Brain microvascular endothelial cell (primary cell): ENCODE data around the gene KLK2.

Experiments used
- DNase-seq: peaks from one replicate; pipeline ENCODE4 v3.0.0-alpha.2; 2020
- H3K27ac ChIP-seq: fragments of 250-450 bp; sonication (Bioruptor Pico); 2 replicates; pipeline ENCODE4 v1.5.1; 2020; ENCODE audit warnings: mild to moderate bottlenecking, moderate library complexity
- H3K27me3 ChIP-seq: fragments of 250-450 bp; sonication (Bioruptor Pico); replicated peaks from 2 replicates; pipeline ENCODE4 v1.5.1; 2020; ENCODE audit warnings: mild to moderate bottlenecking
- H3K36me3 ChIP-seq: fragments of 250-450 bp; sonication (Bioruptor Pico); replicated peaks from 2 replicates; pipeline ENCODE4 v1.5.1; 2020; ENCODE audit warnings: mild to moderate bottlenecking
- H3K4me3 ChIP-seq: 2 replicates; pipeline ENCODE4 v1.5.1; 2011; ENCODE audit warnings: low read depth, mild to moderate bottlenecking, control low read depth, low read length, moderate library complexity
- CTCF ChIP-seq: IDR thresholded peaks from 2 replicates; pipeline ENCODE4 v1.5.1; 2011; ENCODE audit warnings: low read depth, mild to moderate bottlenecking, moderate library complexity, low read length, control low read depth, inconsistent platforms; ENCODE audit errors: missing control alignments
- in situ Hi-C: cut with HindIII; loops from 2 replicates; pipeline ENCODE4 v1.10.0; 2017; ENCODE audit warnings: low sequenced_read_pairs, low pct_ligation_motif_present

Gene KLK2

GRCh38 chr19:50912102-50912599, 38.9 kb downstream of the KLK2 start:
- no peak for DNase-seq
- H3K4me3 ChIP-seq, result no peak overlapping the region
- in situ Hi-C loops, result no loop called here
- H3K27ac ChIP-seq, result no peak overlapping the region
- no peak for TF ChIP-seq CTCF
- H3K27me3 ChIP-seq, result peaks cover 22% of the 10 kb centered on the region
- no peaks in the 10 kb centered on the region for H3K36me3 ChIP-seq

- Histone ChIP-seq H3K27me3 (peaks cover 22% of the 10 kb centered on the region), H3K36me3 (no peaks in the 10 kb centered on the region), H3K27ac (no peak overlapping the region), H3K4me3 (no peak overlapping the region)
- DNase-seq, result no peak
- TF ChIP-seq CTCF, result no peak
- in situ Hi-C loops, result no loop called here
Observed at GRCh38 chr19:50912727-50913716, 39.8 kb downstream of the KLK2 start.

GRCh38 chr19:50916069-50916468, 42.8 kb downstream of the KLK2 start:
- in situ Hi-C loops, result no loop called here
- Histone ChIP-seq H3K4me3 (no peak overlapping the region), H3K27ac (no peak overlapping the region), H3K27me3 (peaks cover 17% of the 10 kb centered on the region), H3K36me3 (no peaks in the 10 kb centered on the region)
- DNase-seq, result no peak
- TF ChIP-seq CTCF, result no peak

GRCh38 chr19:50921426-50922316, 48.4 kb downstream of the KLK2 start:
- no peak for DNase-seq
- no peak overlapping the region for H3K27ac ChIP-seq
- no peaks in the 10 kb centered on the region for H3K36me3 ChIP-seq
- no peak for TF ChIP-seq CTCF
- in situ Hi-C loops, result no loop called here
- H3K4me3 ChIP-seq, result no peak overlapping the region
- no peaks in the 10 kb centered on the region for H3K27me3 ChIP-seq

GRCh38 chr19:50922317-50922853, 49.1 kb downstream of the KLK2 start:
- Histone ChIP-seq H3K27ac (no peak overlapping the region), H3K36me3 (no peaks in the 10 kb centered on the region), H3K27me3 (no peaks in the 10 kb centered on the region), H3K4me3 (no peak overlapping the region)
- in situ Hi-C loops, result no loop called here
- peak; percentile 84 for TF ChIP-seq CTCF
- DNase-seq, result peak; percentile 37
